ENCODE data around the gene ECE1.

ECE1 gene

DNA sequence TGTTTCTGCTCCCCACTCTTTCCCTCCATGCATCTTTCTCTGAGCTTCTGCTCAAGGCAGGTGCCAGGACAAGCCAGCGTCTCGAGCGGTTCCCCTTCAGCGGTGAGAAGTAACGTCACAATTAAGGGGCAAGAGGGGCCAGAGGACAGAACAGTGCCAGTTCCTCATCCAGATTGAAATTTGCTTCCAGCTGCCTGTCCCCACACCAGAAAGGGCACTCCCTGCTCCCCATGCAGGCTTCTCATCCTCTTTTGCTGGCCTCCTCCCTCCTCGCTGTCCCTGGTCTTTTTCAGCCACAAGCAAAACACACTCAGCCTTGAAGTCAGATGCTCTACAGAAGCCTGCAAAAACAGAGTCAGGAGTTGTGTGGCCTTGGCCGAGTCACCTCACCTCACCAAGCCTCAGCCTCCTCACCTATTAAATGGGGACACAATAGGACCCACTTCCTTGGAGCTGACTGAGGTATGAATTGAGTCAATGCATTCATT is 35.0 kb upstream of the ECE1 start:
- DNase-seq, result no peak

DNA sequence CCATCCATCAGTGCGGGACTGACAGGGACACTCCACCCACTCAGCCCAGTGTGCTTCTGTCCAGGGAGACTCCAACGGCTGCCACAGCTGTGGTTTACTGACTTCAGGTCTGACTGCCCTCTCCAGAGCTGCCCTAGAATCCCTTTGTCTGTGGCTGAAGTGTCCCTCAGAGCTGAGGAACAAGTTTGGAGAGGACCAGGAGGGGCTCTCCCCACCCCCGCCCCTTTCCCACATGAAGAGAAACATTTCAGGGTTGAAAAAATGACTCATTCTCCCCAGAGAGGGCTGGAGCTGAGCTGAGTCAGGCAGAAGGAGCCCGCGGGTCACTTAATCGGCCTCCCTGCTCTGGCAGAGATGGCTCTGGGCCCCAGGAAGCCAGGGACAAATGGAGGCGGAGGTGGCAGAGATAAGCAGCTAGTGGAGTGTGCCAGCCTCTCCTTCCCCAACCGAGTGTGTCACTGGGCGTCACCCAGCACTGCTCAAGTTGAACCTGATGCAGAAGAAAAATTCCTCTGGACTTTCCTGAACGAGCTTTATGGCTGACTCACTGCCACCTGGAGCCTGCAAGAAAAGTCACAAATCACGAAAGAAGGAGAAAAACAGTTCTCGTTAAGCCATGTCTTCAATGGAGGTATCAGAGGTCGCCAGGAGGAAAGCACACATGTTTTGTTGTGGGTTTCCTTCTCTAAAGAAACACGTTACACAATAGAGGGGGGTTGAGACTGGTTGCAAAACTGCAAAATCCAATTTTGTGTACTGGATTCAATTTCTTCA is 34.3 kb upstream of the ECE1 start:
- no peak for DNase-seq

DNA sequence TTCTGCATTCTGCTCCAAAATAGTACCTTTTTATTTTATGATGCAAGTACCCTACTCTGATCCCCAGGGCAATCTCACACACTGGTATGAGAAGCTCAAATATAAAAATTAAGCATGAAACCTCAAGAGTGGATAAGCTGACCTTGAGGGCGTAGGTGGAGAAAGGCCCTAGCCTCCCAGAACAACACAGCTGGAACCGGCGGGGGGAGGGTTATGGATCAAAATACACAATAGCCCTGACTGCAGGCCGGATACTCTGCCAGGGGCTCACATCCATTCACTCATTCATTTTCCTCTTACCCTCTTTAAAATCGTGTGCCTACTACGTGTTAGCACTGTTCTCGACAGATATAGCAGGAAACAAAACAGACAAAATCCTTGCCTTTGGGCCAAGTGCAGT is 32.8 kb upstream of the ECE1 start:
- no peak for DNase-seq

DNA sequence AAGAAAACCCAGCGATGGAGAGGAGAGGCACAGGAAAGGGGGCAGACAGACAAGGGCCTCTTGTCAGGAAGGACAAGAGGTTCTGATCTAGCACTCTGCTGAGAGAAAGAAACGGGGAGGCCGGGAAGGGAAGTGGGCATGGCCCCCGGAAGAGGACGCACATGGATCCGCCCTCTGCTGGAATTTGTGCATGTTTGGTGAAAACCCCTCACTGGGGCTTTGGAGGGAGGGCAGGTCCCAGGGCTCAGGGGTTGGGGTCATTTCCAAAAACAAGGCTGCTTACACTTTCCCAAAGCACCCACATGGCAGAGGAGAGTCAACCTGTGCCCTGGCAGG is 32.4 kb upstream of the ECE1 start:
- DNase-seq, result no peak

DNA sequence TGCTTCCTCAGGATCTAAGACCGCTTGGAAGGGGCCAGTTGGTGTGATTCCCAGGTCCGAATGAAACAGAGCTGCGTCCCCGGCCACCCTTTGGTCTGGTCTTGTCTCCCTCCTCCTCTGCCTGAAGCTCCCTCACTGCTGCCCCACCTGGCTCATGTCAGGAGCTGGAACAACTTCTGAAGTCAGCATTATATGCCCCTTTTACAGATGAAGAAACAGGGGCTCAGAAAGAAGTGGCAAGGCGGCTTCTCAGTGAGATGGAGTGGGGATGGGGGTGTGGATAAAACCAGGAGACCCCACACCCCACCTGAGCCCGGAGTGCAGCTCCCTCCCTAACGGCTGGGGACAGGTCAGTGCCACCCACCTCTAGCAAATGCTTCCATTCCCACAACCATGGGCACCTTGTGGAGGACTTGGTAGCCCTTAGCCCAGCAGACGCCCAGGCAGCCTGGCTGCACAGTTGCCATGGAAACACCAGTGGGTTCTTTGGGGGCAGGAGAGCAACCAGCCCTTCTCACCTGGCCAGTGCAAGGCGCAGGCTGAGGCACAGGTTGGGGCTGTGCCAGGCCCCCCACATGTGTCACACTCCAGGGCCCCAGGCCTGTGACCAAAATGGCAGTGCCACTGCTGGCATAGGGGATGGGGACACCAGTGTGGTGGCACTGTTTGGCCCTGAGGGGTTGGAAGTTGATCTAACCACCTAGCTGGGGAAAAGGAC is 31.9 kb upstream of the ECE1 start:
- no peak for DNase-seq

DNA sequence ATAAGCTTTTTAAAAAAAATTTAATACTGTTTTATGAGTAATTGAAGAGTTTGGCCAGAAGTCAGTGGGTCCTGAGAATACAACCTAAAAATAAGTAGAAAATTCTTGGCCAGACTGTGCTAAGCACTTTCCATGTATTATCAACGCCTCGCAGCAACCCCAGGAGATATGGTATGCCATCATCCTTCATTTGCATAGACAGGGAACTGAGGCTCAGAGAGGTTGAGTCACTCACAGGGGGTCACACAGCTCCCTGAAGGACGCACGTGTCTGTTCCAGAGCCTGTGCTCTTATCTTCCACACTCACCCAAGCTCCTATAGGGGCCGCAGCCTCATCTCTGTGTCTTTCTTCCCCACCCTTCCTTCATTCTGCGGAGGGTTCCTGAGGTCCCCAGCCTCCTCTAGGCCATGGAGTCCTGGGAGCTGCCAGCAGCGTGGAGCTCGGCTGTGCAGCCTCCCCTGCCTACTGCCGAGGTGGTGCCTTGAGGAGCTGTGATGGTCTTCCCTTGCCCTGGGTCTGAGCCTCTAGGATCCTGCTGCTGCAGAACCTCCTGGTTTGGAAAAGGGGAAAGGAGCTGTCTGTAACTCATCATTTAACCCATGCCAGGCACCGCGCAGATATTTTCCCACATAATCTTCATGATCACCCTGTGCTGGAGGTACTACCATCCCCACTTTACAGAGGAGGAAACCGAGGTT is 30.3 kb upstream of the ECE1 start:
- no peak for DNase-seq

DNA sequence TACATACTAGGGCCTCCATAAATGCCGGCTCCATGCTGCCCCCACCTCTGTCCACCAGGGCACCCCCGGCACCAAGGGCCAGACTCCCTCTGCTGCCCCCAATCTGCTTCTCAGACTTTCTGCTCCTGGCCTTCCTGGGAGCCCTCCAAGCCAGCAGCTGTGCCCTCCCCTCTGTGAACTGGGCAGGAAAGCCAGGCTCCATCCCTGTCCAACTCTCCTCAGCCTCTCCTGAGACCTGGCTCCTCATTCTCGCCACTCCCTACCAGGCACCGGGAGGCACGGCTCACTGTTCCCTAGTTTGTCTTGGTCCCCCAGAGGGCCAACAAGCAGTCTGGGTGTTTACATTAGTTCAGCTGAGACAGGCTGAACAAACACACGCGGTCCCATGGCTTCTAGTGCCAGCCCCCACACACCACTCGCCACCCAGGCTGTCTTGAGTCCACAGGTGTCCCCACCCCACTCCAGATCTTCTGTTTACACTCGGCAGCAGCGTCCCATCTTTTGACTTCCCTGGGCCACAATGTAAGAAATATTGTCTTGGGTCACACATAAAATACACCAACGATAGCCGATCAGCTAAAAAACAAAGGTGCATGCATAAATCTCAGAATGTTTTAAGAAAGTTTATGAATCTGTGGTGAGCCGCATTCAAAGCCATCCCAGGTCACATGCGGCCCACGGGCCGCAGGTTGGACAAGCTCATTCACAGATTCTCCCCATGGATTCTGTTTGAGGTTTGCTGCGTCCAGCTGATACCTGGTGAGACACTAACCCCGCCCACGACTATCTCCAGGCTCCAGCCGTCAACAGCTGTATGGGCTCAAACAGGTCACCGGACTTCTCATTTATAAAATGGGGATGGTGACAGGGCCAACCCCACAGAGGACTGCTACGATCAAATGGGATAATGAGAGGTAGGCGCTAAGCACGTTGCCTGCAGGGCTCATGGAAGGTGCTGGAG is 29.5 kb upstream of the ECE1 start:
- no peak for DNase-seq

DNA sequence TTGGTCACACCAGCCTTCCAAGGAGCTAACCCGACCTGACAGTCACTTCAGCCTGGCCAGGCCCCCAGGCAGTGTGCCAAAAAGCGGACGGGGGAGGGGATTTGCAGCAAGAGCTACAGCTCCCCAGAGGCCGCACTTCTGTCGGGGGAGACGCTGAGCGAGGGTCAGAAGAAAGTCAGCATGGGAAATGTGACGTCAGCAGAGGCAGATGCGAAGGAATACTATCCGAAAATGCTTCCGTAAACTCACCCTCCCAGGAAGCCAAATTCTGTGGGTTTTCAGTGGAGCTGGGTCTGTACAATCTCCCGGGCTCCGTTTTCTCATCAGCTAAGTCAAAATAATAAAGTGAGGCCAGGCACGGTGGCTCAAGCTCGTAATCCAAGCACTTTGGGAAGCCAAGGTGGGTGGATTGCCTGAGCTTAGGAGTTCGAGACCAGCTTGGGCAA is 28.5 kb upstream of the ECE1 start:
- DNase-seq, result no peak

DNA sequence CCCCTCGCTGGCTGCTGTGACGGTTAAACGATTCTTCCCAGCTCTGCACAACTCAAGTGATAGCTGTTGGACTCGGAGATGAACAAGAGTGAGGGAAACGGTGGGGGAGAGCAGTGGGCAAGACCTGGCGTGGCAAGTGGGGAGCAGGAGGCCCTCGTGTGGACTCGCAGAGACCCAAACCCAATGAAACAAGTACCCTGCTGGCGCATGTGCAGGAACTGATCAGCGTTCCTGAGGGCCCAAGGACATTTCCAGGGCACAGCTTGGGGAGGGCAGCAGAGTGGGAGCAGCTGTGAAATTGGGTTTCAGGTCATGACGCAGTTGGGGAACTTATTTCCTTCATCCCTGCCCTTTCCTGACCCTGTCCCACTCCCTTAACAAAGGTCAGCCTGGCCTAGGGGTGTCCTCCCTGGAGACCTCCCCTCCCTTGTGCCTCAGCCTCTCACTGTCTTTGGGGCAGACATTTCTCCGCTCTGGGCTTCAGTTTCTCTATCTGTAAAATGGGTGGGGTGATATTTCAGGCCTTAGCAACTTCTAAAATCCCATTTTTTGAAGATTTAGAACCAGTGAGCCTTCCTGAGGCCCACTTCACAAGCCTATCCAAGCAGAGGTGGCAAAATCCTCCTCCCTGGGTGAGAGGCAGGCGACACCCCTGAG is 27.9 kb upstream of the ECE1 start:
- no peak for DNase-seq

DNA sequence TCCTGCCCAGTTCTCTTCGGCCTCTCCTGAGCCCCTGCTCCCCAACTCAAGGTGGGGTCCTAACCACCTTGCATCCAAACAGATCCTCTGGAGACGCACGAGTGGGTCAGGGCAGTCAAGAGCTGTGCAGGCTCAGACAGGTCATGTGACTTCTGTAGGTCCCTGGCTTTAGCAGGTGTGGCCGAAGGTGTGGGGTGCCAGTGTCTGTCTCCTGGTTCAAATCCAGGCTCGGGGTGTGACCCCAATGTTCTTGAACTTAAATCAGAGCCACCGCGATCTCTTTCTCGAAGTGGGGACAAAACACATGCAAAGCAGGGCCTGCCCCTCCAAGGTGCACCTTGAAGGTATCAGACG is 27.4 kb upstream of the ECE1 start:
- no peak for DNase-seq

DNA sequence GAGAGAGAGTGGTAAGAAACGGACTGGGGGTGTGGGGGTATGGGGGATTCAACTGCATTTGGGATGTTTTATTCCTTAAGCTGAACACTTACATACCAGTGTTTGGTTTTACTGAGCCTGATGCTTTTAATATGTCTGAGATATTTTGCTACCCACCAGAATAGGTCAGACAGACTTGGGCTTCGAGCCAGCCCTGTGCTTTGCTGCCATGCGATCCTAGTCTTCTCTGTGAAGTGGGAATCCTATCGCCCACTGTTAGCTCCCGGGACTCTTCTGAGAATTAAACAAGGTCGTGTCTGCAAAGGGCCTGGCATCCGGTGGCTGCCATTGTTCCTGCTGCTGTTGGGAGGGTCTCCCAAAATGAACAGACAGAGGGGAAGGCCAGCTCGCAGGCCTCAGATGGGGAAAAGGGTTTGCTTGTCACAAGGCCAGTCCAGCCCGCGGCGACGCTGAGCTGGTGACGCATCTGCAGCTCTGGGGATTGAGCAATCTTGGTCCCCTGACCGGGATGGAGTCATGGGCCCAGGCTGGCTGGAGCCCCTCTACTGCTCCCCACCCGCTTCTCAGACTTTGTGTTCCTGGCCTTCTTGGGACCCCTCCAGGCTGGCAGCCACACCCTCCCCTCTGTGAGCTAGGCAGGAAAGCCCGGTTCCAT is 26.9 kb upstream of the ECE1 start:
- no peak for DNase-seq

DNA sequence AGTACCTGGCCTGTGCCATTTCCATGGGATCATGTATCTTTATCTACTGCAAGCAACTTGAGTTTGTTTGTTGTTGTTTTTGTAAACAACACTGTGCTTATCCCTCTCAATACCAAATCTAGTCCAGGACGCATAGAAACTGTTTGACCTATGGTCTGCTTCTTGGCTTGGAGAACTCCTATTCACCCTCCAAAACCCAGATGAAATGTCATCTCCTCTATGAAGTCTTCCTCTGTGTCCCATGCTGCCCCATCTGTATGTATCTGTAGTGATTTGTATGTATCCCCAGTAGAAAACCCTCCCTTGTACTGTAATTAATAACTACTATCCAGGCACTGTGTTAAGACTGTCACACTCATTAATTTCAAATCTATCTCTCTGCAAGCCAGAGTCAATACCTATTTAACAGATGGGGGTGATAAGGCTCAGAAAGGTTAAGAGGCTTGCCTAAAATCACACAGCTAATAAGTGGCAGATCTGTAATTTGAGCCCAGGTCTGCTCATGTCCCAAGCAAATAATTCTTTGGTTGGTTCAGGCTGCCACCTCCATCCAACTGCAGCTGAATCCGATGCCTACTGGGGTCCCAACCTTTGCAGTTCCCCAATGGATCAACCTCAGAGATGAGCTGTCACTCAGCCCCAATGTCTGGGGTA is 24.6 kb upstream of the ECE1 start:
- DNase-seq, result no peak

DNA sequence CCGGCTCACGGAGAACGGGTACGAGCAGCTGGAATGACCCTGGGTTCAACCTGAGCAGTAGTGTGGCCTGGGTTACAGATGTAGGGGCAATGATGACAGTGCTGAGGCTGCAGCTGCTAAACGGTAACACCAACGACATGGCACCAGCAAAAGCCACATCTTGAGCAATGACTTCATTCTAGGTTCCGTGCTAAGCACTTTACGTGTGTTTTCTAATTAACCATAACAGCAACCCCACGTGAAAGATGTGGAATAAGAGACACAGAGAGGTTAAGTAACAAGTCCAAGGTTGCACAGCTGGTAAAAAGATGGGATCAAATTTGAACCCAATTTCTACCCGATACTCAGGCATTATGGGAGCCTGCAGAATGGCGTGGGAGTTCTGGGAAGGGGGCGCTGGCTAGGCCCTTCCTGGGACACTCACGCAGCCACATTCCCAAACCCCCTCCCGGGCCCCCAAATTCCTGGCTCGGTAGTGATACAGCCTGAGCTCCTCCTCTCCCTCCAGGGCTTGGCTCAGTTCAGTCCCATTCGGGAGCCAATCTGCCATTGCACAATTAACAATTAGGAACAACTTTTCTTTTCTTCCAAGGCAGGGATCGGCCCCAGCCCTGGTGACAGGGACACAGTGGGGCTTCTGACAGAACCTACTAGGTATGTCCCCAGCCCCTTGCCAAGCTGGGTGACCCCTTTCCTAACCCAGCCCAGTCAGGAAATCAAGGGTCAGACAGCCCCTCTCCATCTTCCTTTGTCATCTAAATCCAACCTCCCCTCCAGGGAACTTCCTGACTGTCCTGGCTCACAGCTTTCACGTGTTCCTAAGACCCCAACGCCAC is 23.8 kb upstream of the ECE1 start:
- DNase-seq, result no peak

DNA sequence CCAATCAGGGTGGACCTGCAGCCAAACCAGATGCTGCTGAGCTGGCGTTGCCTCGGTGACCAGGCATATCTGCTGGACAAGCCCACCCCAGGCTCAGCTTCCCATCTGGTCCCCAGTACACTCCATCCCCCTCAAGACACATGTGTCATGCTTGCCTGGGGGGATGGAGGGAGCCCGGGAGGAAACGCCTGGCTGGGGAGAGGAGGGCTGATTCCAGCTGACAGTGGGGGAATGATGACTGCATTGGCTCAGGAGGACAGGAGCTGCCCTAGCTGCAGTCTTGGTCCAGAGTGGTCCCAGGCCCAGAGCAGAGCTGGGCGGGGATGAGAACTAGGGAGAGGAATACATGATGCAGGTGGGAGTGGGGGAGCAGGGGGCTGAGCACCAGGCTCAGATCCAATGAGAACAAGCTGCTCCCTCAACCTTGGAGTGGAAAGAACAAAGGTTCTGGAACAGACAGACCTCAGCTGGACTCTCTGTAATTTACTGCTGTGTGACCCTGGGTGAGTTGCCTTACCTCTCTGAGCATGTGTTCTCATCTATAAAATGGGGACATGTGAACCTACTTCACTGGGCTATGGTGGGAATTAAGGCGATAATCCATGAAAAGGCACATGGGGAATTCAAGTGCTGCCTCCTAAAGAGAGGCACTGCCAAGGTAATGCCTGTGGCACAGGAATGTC is 23.1 kb upstream of the ECE1 start:
- no peak for DNase-seq

DNA sequence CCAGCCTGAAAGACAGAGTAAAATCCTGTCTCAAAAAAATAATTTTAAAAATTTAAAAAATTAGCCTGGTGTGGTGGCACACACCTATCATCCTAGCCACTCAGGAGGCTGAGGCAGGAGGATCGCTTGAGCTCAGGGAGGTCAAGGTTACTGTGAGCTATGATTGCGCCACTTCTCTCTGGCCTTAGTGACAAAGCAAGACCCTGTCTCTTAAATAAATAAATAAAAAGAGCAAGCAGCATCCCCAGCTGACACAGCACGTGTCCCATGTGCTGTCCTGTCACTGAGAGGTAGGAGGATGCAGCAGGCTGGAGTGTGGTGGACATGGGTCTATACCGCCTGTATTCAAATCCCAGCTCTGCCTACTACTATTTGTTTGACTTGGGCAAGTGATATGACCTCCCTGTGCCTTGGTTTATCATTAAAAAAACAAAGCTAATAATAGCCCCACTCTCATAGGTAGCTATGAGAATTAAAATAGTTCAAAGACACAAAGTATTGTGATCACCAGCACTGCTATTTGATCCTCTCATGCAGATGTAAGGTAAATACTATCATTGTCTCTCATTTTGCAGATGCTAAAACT is 22.2 kb upstream of the ECE1 start:
- DNase-seq, result no peak

DNA sequence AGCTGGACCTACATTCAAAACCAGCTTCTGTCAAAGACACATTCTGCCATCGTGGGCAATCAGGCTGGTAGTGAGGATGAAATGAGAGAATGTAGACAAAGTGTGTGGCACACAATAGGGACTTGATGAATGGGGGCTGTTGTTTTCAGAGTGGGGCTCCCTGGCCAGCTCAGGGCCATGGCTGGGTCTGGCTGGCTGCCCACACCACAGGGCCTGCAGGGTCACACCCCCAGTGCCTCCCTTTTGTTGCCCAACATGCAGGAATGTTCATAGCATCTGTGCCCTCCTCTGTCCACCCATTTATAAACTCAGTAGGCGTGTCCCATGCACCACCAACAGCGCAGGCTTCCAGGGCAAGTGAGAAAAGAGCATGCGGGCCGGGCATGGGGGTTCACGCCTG is 20.8 kb upstream of the ECE1 start:
- no peak for DNase-seq

DNA sequence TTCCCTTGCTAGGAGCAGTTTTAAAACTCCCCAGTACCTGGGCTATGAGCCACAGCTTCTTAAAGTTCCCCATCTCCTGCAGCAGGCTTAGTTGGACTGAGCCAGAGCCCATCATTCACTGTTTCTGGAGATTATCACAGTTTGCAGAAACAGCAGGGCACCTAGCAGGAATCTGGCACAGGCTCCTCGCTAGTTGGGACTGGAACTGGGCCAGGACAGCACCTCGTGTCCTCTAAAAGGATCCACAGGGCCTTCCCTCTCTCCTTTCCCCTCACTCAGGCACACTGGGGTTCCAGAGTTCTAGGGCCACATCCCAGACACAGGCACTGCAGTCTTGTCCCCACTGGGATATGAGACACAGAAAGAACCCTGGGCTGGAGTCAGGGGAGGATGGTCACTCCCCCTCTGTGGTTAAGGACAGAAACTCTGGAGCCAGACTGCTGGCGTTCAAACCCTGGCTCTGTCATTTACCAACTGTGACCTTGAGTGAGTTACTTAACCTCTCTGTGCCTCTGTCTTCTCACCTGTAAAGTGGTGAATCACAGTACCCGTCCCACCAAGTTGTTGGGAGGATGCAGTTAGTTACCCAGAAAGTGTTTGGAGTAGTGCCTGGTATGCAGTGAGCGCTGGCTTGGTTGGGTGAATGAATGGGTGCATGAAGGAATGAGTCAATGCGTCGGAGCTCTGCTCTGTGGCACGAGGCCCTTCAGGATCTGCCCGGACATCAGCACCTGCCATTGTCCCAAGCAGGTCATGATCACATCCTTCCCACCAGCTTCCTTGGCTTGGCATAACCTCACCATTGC is 18.8 kb upstream of the ECE1 start:
- peak; percentile 56 for DNase-seq

DNA sequence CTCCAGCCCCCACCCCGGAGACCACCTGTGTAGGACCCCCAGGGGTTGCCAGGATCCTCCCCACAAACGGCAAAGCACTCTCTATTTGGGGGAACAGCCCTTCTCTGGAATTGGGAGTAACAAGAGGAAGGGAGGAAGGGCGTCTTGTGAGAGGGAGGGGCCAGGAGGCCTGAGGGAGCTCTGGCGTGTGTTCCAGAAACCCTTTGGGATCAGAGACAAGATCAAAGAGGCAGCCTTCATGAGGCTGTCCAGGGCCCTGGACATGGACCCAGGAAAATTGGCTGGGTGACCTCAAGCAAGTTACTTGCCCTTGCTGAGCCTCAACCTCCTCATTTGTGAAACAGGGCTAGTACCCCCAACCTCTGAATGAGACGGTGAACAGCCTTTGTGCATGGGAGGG is 18.1 kb upstream of the ECE1 start:
- DNase-seq, result no peak

All from NCI-H1694 treated with DMSO at 0.1 percent for 48 hours (cell line).